Brain pericyte (primary cell): ENCODE measurements around the gene RUNX3.

ENCODE experiments used
- DNase-seq: peaks from one replicate; pipeline ENCODE4 v3.0.0-alpha.2; 2012; ENCODE audit warnings: low read depth, low spot score

Gene RUNX3

DNA sequence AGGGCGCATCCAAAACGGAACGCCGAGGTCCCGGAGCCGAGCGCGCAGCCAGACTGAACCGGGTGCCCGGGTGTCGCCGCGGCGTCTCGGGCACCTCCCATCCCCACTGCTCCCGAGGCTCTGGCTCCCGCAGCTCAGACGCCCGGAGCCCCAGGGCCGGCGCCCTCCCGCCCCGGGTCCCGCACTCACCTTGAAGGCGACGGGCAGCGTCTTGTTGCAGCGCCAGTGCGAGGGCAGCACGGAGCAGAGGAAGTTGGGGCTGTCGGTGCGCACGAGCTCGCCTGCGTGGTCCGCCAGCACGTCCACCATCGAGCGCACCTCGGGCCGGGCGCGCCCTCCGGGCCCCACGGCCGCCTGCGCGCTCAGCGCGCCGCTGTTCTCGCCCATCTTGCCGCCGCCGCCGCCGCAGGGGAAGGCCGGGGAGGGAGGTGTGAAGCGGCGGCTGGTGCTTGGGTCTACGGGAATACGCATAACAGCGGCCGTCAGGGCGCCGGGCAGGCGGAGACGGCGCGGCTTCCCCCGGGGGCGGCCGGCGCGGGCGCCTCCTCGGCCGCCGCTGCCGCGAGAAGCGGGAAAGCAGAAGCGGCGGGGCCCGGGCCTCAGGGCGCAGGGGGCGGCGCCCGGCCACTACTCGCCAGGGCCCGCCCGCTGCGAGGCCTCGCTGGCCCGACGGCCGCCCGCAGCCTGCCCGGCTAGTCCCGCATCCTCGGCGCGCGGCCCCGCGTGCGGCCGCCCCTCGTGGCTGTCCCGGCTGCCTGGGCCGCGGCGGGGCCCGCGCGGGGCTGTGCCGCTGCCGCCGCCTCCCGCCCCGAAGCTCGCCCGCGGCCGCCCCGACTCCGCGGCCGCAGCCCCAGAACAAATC lies 447 bp downstream of the RUNX3 start:
- no peak for DNase-seq

DNA sequence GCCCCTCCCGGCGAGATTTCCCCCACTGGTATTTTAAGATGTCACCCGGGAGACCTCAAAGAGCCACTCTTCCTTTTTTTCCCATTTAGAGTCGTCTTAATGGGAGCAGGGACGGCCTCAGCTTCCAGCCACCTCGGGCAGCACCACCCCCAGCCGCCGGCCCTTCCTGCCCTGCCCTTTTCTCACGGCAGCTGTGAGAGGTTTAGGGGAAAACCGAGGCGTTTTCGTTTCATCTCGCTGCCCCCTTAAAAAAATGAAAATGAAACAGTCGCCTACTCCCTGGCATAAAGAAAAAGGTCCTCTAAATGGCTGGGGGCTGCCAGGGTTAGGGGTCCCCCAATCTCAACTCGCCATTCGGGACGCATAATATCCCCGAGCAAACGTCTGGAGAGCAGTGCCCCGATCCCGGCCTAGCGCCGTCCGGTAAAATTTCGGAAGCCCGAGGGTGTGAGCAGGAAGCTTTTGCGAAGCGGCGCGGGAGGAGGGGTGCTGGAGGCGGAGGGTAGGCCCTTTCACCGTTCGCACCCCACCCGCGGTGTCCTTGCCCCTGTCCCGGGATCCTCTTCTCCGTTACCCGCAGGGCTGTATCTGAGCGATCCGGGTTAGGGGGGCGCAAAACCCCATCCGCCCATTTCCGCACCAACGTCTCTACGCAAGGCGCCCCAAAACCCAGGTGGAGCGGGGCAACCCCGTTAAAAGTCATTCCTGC lies 1.2 kb downstream of the RUNX3 start:
- no peak for DNase-seq

- DNase-seq, result no peak
Measured at GRCh38 chr1:24927988-24928688, 1.9 kb downstream of the RUNX3 start.

GRCh38 chr1:24927473-24927872 lies 2.6 kb downstream of the RUNX3 start:
- DNase-seq, result no peak

GRCh38 chr1:24926563-24927249 lies 3.4 kb downstream of the RUNX3 start:
- no peak for DNase-seq

DNA sequence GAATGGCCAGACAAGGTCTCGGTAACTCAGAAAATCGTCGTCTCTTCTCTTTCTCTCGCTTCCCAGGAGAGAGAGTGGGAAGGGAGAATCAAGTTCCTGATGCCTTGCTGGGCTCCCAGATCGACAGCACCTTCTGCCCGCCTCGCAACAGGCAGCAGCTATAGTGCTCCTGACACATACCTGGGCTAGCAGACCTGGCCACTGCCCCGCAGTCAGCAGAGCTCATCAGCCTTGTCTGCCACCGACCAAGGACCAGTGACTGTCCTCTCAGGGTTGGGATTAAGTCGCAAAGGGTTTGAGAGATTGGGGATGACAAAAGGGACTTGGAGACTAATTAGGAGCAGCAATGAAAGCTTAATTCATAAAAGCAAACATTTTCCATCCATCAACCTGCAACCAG lies 4.1 kb downstream of the RUNX3 start:
- no peak for DNase-seq

GRCh38 chr1:24925082-24925779 lies 4.8 kb downstream of the RUNX3 start:
- DNase-seq, result no peak

- no peak for DNase-seq
Measured at GRCh38 chr1:24923485-24924113, 6.5 kb downstream of the RUNX3 start.

GRCh38 chr1:24921938-24922662 lies 8.0 kb downstream of the RUNX3 start:
- no peak for DNase-seq

GRCh38 chr1:24921412-24921811 lies 8.7 kb downstream of the RUNX3 start:
- DNase-seq, result no peak

- DNase-seq, result no peak
Measured at GRCh38 chr1:24920533-24920925, 9.5 kb downstream of the RUNX3 start.

DNA sequence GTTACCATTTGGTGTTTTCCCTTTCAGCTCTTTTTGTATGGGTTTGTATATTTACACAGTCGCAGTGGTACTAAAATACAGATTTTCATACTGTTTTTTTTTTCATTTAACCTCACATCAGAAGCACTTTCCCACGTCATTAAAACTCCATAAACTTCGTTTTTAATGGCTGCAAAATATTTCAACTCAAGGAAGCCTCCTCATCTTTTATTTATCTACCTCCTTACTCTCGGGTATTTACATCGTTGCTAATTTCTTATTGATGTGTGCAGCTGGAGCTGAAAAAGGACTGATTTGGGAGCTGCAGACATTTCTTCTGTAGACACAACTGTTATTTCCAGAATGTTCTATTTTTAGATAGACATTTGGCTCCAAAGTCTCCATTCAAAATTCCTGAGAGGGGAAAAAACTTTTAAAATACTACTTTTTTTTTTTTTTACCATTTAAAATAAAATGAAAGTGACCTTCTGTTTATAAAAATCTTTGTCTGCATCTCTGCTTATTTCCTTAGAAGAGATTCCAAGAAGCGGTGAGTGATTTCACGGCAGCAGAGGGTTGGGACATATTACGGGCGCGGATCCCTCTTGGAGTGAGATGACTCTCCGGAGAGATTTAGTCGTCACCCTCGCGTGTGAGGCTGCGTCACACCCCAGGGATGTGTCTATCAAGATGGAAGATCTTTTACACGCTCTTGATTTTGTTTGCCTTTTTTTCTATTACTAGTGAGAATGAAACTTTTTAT lies 10.1 kb downstream of the RUNX3 start:
- no peak for DNase-seq

GRCh38 chr1:24918995-24919605 lies 11.0 kb downstream of the RUNX3 start:
- no peak for DNase-seq

DNA sequence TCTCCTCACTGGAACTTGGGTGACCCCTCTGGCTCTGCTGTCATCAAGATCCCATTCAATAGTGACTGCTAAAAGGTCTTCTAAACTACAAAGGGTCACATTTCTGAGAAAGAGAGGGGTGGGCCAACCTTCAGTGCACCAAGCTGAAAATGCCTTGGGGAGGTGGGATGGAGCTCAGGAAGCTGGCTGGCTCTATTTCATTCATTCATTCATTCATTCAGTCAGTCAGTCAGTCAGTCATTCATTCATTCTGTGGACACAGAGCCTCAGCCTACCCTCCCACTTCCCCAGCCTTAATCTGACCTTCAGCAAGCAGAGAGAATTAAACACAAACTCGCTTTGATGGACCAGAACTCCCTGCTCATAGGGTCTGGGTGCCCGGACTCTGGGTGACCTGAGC lies 11.7 kb downstream of the RUNX3 start:
- DNase-seq, result no peak

DNA sequence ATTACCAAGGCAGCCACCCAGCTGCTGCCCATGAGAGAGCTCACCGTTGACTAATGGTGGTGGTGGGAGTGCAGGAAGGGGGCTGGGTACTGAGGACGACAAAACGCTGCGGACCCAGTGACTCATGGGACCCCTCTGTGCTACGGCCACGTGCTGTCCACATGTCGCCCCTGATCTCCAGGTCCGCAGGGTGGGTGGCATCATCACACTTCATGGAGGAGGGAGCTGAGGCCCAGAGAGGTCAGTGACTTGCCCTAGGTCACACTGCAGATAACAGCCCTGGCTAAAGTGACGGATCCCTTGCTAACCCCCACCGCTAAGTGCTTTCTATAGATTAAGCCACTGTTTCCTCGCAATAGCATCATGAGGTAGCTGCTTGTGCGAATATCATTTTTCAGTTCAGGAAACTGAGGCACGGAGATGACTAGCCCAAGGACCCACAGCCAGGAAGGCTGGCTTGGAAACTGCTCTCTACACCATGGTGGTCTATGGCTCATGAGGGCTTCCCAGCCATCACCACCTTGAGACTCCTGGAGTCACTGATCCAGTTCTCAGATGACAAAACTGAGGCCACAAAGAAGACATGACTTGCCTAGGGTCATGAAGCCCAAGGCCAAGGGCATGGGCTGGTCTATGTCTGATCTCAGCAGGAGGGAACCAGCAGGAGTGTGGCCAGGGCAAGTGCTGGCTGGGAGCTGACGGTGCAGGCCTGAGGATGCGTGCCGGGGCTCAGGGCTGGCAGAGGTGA lies 12.6 kb downstream of the RUNX3 start:
- DNase-seq, result no peak

DNA sequence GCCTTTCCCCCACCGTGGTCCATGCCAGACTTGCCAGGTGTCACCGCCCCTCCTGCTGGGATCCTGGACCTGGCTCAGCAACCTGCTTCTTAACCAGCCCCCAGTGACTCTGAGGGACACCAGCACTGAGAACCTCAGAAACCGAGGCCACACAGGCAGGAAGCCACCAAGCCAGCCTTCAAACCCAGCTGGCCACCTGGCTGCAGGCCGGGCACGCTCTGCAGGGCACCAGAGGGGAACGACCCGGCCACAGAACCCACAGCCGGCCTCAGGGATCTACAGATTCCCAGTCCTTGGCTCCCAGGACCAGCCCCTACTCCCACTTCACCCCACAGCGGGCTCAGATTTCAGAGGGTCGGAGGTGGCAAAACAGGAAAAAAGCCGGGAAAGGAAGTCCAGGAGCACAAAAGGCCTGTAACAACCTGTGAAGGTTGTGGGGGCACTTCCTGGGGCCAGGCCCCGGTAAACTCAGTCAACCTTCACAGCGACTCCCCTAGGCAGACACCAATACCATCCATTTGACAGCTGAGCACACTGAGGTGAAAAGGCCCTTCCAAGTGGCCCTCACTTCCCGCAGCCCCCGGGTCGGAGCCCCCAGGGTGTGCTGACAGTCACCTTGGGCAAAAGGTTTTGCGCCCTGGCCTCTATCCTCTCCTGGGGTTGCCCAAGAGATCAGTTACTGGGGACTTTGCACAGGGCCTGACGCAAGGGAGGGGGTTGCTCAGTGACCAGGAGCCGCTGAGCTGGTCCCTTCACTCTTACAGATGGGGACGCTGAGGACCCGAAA lies 14.1 kb downstream of the RUNX3 start:
- no peak for DNase-seq
